Vagina (tissue), 2 donors: ENCODE results near the gene BRK1. TPM values are rescaled to one million over a fixed set of nuclear protein-coding genes. Genes with fewer than 3 reads are reported as not detected.
"Not testable (repeated sequence)": the region's sequence is repeated elsewhere in the genome, so short reads cannot be mapped to it uniquely, and the experiment has no call there.

Source experiments
- DNase-seq, 2 donors: peaks; one replicate each; pipeline ENCODE4 v3.0.0-alpha.2; 2017; ENCODE audit errors: extremely low spot score in 2 of 2
- H3K27ac ChIP-seq: fragments of 200-600 bp; sonication (generic); one replicate; pipeline ENCODE4 v1.5.1; 2019
- H3K27me3 ChIP-seq: fragments of 200-600 bp; sonication (generic); one replicate; pipeline ENCODE4 v1.5.1; 2019
- H3K36me3 ChIP-seq, 2 donors: fragments of 200-600 bp; sonication (generic); one replicate each; pipeline ENCODE4 v1.5.1; 2017 to 2019
- H3K4me1 ChIP-seq: fragments of 200-600 bp; sonication (generic); one replicate; pipeline ENCODE4 v1.5.1; 2019
- H3K4me3 ChIP-seq, 2 donors: fragments of 200-600 bp; sonication (generic); 1 replicate in 1 of 2; 2 replicates in 1 of 2; pipeline ENCODE4 v1.5.1; 2016 to 2019
- H3K9me3 ChIP-seq: fragments of 200-600 bp; sonication (generic); one replicate; pipeline ENCODE4 v1.5.1; 2019
- POLR2A ChIP-seq, 2 donors: fragments of 450-650 bp; IDR thresholded peaks; one replicate each; pipeline ENCODE4 v1.6.1; 2017; ENCODE audit warnings: antibody characterized with exemption in 2 of 2, mild to moderate bottlenecking in 2 of 2, moderate library complexity in 2 of 2
- POLR2AphosphoS5 ChIP-seq, 2 donors: sonication (generic); formaldehyde crosslinking; IDR thresholded peaks; one replicate each; pipeline ENCODE4 v1.9.0; 2017; ENCODE audit warnings: antibody characterized with exemption in 2 of 2, mild to moderate bottlenecking in 2 of 2, low read depth in 1 of 2; ENCODE audit not compliant: insufficient read depth in 1 of 2
- intact Hi-C: fragments of 100-400 bp; cut with DNase I; formaldehyde crosslinking; loops from one replicate; pipeline ENCODE4 v1.15.1; 2023
- total RNA-seq: library from RNA; depleted of rRNA; stranded (reverse); fragments of >200 nt; gene quantifications from one replicate; pipeline ENCODE4 v1.2.3, GENCODE V29; 2016
- TF ChIP-seq, protein P1 (sequence below), 3 experiments: fragments of 450-650 bp in 2 of 3; fragments of 200-600 bp in 1 of 3; sonication (generic) in 1 of 3; IDR thresholded peaks; one replicate each; pipeline ENCODE4 v1.5.1; 2017 to 2019; ENCODE audit warnings: antibody characterized with exemption in 3 of 3, mild to moderate bottlenecking in 2 of 3, moderate library complexity in 2 of 3

Gene BRK1
- total RNA-seq, 1 donor from 2014 or later = 94.5 TPM

DNA sequence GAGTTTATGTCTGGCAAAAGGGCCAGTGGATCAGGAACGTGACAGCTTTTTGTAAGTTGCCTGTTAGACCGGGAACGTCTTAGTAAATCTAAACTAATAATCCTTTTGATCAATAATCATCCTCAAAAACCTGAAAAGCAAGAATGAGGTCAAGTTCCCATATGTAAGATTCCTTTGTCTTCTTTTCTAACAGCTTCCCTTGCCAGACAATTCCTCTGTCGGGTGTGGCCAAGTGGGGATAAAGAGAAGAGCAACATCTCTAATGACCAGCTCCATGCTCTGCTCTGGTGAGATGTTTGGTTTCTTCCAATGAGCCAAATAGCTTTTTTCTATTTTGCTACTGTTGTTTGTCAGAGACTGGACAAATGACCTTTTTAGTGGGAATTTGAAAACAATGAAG, 27.2 kb upstream of the BRK1 start:
- TF ChIP-seq POLR2AphosphoS5 (IDR thresholded peaks at IDR 0.05; ENCODE audit: insufficient read depth in 1 of 2, low read depth in 1 of 2) (no peak), POLR2A (IDR thresholded peaks at IDR 0.05) (no peak)
- TF ChIP-seq, protein P1, sequence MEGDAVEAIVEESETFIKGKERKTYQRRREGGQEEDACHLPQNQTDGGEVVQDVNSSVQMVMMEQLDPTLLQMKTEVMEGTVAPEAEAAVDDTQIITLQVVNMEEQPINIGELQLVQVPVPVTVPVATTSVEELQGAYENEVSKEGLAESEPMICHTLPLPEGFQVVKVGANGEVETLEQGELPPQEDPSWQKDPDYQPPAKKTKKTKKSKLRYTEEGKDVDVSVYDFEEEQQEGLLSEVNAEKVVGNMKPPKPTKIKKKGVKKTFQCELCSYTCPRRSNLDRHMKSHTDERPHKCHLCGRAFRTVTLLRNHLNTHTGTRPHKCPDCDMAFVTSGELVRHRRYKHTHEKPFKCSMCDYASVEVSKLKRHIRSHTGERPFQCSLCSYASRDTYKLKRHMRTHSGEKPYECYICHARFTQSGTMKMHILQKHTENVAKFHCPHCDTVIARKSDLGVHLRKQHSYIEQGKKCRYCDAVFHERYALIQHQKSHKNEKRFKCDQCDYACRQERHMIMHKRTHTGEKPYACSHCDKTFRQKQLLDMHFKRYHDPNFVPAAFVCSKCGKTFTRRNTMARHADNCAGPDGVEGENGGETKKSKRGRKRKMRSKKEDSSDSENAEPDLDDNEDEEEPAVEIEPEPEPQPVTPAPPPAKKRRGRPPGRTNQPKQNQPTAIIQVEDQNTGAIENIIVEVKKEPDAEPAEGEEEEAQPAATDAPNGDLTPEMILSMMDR (IDR thresholded peaks at IDR 0.05) = no peak
- Histone ChIP-seq H3K27ac (no peak overlapping the region), H3K4me1 (no peaks in the 10 kb centered on the region), H3K36me3 (no peaks in the 10 kb centered on the region), H3K4me3 (no peak overlapping the region), H3K27me3 (no peaks in the 10 kb centered on the region), H3K9me3 (no peaks in the 10 kb centered on the region)
- intact Hi-C loops = no loop called here
- DNase-seq = no peak

DNA sequence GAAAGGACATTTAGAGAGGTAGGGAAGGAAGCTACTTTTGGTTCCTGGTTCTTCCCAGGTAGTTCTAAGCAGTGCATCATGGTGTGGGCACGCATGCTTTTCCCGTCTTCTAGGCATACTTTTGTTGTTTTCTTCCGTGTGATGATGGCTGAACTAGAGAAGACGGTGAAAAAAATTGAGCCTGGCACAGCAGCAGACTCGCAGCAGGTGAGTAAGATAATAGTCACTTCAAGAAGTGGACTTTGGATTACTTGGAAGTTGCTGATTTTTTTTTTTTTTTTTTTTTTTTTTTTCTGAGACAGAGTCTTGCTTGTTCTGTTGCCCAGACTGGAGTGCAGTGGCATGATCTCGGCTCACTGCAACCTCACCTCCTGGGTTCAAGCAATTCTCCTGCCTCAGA, 25.3 kb upstream of the BRK1 start:
- TF ChIP-seq, protein P1 (IDR thresholded peaks at IDR 0.05) = no peak
- TF ChIP-seq POLR2A (IDR thresholded peaks at IDR 0.05) (no peak), POLR2AphosphoS5 (IDR thresholded peaks at IDR 0.05; ENCODE audit: insufficient read depth in 1 of 2, low read depth in 1 of 2) (no peak)
- Histone ChIP-seq H3K9me3 (no peaks in the 10 kb centered on the region), H3K4me1 (no peaks in the 10 kb centered on the region), H3K4me3 (no peak overlapping the region), H3K36me3 (no peaks in the 10 kb centered on the region), H3K27ac (no peak overlapping the region), H3K27me3 (no peaks in the 10 kb centered on the region)
- no peak for DNase-seq
- intact Hi-C loops = no loop called here

DNA sequence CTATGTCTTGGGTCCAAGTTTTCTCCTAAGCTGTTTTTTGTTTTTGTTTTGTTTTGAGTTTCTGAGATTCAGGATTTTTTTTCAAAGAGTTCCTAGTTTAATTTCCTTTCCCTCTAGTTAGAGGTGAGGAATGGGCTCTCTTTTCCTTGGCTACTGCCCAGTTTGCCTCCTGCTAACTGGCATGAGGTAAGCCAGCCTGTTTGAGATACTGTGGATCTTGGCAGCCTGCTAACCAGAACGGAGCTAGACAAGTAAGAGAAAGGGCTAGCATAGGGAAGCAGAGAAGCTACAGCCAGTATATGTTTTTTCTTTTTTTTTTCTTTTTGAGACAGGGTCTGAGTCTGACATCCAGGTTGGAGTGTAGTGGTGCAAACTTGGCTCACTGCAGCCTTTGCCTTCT, 24.7 kb upstream of the BRK1 start:
- H3K27ac ChIP-seq, H3K9me3 ChIP-seq, H3K4me1 ChIP-seq, H3K36me3 ChIP-seq, intact Hi-C loops, DNase-seq, H3K4me3 ChIP-seq, H3K27me3 ChIP-seq: not testable (repeated sequence)

DNA sequence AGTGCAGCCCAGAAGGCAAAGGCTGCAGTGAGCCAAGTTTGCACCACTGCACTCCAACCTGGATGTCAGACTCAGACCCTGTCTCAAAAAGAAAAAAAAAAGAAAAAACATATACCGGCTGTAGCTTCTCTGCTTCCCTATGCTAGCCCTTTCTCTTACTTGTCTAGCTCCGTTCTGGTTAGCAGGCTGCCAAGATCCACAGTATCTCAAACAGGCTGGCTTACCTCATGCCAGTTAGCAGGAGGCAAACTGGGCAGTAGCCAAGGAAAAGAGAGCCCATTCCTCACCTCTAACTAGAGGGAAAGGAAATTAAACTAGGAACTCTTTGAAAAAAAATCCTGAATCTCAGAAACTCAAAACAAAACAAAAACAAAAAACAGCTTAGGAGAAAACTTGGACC, 24.1 kb upstream of the BRK1 start:
- intact Hi-C loops, H3K4me3 ChIP-seq, DNase-seq, H3K27me3 ChIP-seq, H3K27ac ChIP-seq, H3K36me3 ChIP-seq, H3K9me3 ChIP-seq, H3K4me1 ChIP-seq: not testable (repeated sequence)

DNA sequence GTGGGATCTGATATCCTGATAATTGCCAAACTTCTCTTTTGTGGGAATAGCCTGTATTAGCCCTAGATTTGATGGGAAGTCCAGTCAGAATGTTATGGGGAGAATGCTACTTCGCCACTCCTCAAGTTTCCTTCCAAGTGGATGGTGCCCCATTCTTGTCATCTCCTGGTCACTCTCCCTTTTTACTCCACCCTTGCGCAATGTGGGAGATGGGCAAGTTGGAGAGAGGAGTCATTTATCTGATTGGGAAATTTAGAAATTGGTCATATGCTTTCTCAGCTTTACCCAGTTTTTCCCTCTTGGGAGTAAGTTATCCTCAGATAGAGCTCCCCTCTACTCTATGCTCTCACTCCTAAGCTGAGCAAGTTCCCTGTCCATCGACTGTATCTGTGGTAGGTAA, 21.8 kb upstream of the BRK1 start:
- Histone ChIP-seq H3K4me3 (no peak overlapping the region), H3K27me3 (no peaks in the 10 kb centered on the region), H3K9me3 (no peaks in the 10 kb centered on the region), H3K4me1 (no peaks in the 10 kb centered on the region), H3K27ac (no peak overlapping the region), H3K36me3 (no peaks in the 10 kb centered on the region)
- intact Hi-C loops = no loop called here
- no peak for DNase-seq
- TF ChIP-seq, protein P1 (IDR thresholded peaks at IDR 0.05) = no peak
- TF ChIP-seq POLR2A (IDR thresholded peaks at IDR 0.05) (no peak), POLR2AphosphoS5 (IDR thresholded peaks at IDR 0.05; ENCODE audit: insufficient read depth in 1 of 2, low read depth in 1 of 2) (no peak)

DNA sequence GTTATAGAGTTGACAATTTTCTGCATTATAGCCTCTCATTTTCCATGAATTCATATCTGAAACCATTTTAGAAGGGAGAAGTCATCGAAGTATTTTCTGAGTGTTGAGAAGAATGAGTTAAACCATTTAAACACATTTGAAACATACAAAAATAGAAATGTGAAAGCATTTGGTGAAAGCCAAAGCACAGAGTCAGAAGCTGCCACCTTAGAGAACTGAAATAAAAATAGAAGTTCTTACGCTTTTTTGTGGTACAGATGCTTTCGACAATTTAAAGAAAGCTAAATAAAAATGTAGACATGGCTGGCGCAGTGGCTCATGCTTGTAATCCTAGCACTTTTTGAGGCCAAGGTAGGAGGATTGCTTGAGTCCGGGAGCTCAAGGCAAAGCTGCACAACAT, 16.4 kb upstream of the BRK1 start:
- H3K27ac ChIP-seq = no peak overlapping the region
- H3K4me1 ChIP-seq = no peaks in the 10 kb centered on the region
- H3K36me3 ChIP-seq = no peaks in the 10 kb centered on the region
- no peaks in the 10 kb centered on the region for H3K27me3 ChIP-seq
- DNase-seq = no peak
- H3K9me3 ChIP-seq = no peaks in the 10 kb centered on the region
- intact Hi-C loops = no loop called here
- TF ChIP-seq POLR2AphosphoS5 (IDR thresholded peaks at IDR 0.05; ENCODE audit: insufficient read depth in 1 of 2, low read depth in 1 of 2) (no peak), POLR2A (IDR thresholded peaks at IDR 0.05) (no peak)
- TF ChIP-seq, protein P1 (IDR thresholded peaks at IDR 0.05) = no peak
- H3K4me3 ChIP-seq = no peak overlapping the region
